ENCODE measurements around the gene C2. TPM values are rescaled to one million over a fixed set of nuclear protein-coding genes. Genes with fewer than 3 reads are reported as not detected.

The C2 gene
- total RNA-seq, 3 donors from 2014 or later, result 5.5 to 33.7 (median 17.9) TPM

GRCh38 chr6:31886541-31886991 is 41.0 kb upstream of the C2 start:
- Histone ChIP-seq H3K36me3 (ENCODE audit: low read depth) (no peaks in the 10 kb centered on the region), H3K4me1 (ENCODE audit: low read depth) (no peaks in the 10 kb centered on the region), H3K9me3 (no peaks in the 10 kb centered on the region), H3K4me3 (no peak overlapping the region)
- intact Hi-C loops (cut with DNase I, micrococcal nuclease), result no loop called here
- ATAC-seq (no peak), DNase-seq (no peak)
- no peak for TF ChIP-seq CTCF (IDR thresholded peaks at IDR 0.05)

GRCh38 chr6:31887173-31888007 is 40.1 kb upstream of the C2 start:
- Histone ChIP-seq H3K4me1 (ENCODE audit: low read depth) (no peaks in the 10 kb centered on the region), H3K36me3 (ENCODE audit: low read depth) (no peaks in the 10 kb centered on the region), H3K4me3 (no peak overlapping the region), H3K9me3 (no peaks in the 10 kb centered on the region)
- no peak for TF ChIP-seq CTCF (IDR thresholded peaks at IDR 0.05)
- intact Hi-C loops (cut with DNase I, micrococcal nuclease), result no loop called here
- peak; percentile 7 for ATAC-seq
- no peak for DNase-seq

GRCh38 chr6:31888276-31889258 is 39.0 kb upstream of the C2 start:
- Histone ChIP-seq H3K4me3 (no peak overlapping the region), H3K4me1 (ENCODE audit: low read depth) (no peaks in the 10 kb centered on the region), H3K36me3 (ENCODE audit: low read depth) (no peaks in the 10 kb centered on the region), H3K9me3 (no peaks in the 10 kb centered on the region)
- peak in 2 of 3 donors; percentile 72 to 75 for DNase-seq
- intact Hi-C loops (cut with DNase I, micrococcal nuclease), result no loop called here
- peak; percentile 69 for ATAC-seq
- peak; percentile 57 for TF ChIP-seq CTCF (IDR thresholded peaks at IDR 0.05)

GRCh38 chr6:31889331-31889972 is 38.1 kb upstream of the C2 start:
- no peaks in the 10 kb centered on the region for H3K36me3 ChIP-seq (ENCODE audit: low read depth)
- H3K4me3 ChIP-seq, result no peak overlapping the region
- no peak for TF ChIP-seq CTCF (IDR thresholded peaks at IDR 0.05)
- no peaks in the 10 kb centered on the region for H3K9me3 ChIP-seq
- DNase-seq (no peak), ATAC-seq (no peak)
- intact Hi-C loops (cut with DNase I, micrococcal nuclease), result no loop called here
- no peaks in the 10 kb centered on the region for H3K4me1 ChIP-seq (ENCODE audit: low read depth)

GRCh38 chr6:31892821-31893220 is 34.7 kb upstream of the C2 start:
- ATAC-seq, result no peak
- no peak for DNase-seq
- Histone ChIP-seq H3K9me3 (no peaks in the 10 kb centered on the region), H3K4me3 (no peak overlapping the region), H3K4me1 (ENCODE audit: low read depth) (peaks cover 7% of the 10 kb centered on the region), H3K36me3 (ENCODE audit: low read depth) (no peaks in the 10 kb centered on the region)
- no peak for TF ChIP-seq CTCF (IDR thresholded peaks at IDR 0.05)
- intact Hi-C loops (cut with DNase I, micrococcal nuclease), result no loop called here
